GM20000 (cell line): ENCODE data around the gene RBM24.
A peak's percentile ranks its signal among the peaks of the same experiment; 100 is the strongest.

Experiments
- DNase-seq: peaks from one replicate; pipeline ENCODE4 v3.0.0; 2012; ENCODE audit warnings: low spot score
- CTCF ChIP-seq: IDR thresholded peaks from 2 replicates; pipeline ENCODE4 v1.5.1; 2012; ENCODE audit warnings: mild to moderate bottlenecking, control low read depth; ENCODE audit errors: extremely low read depth, missing control alignments

Gene RBM24

GRCh38 chr6:17281100-17281496, at the start of gene RBM24:
Gene RBM24 (plus strand): TSS chr6:17281361. CDS start chr6:17281582, 221 bp downstream.
- peak; percentile 59 for DNase-seq
- no peak for TF ChIP-seq CTCF

GRCh38 chr6:17233531-17233930, 47.6 kb upstream of the RBM24 start:
- DNase-seq, result no peak
- TF ChIP-seq CTCF, result no peak

GRCh38 chr6:17237246-17237645, 43.9 kb upstream of the RBM24 start:
- no peak for TF ChIP-seq CTCF

GRCh38 chr6:17239260-17239659, 41.9 kb upstream of the RBM24 start:
- TF ChIP-seq CTCF, result no peak
- no peak for DNase-seq

More at GRCh38 chr6:17237246-17237645, 43.9 kb upstream of the RBM24 start:
- no peak for DNase-seq

GRCh38 chr6:17240803-17241500, 40.2 kb upstream of the RBM24 start:
- DNase-seq, result no peak
- no peak for TF ChIP-seq CTCF

GRCh38 chr6:17242087-17242486, 39.1 kb upstream of the RBM24 start:
- DNase-seq, result no peak
- TF ChIP-seq CTCF, result no peak

- no peak for TF ChIP-seq CTCF
- no peak for DNase-seq
These were observed 30.9 kb upstream of the RBM24 start for GRCh38 chr6:17250237-17250636.
